GM10266 (cell line): ENCODE data around the gene NLRC5.
"Not testable (repeated sequence)": the region's sequence is repeated elsewhere in the genome, so short reads cannot be mapped to it uniquely, and the experiment has no call there.

Experiments used
- DNase-seq: peaks from one replicate; pipeline ENCODE4 v3.0.0; 2012; ENCODE audit errors: extremely low spot score
- CTCF ChIP-seq: IDR thresholded peaks from 2 replicates; pipeline ENCODE4 v1.5.1; 2012; ENCODE audit warnings: mild to moderate bottlenecking, low read depth; ENCODE audit not compliant: control insufficient read depth, insufficient read depth; ENCODE audit errors: missing control alignments

NLRC5 gene

GRCh38 chr16:57064995-57065394 is 75.6 kb downstream of the NLRC5 start:
- no peak for DNase-seq
- no peak for TF ChIP-seq CTCF

- no peak for TF ChIP-seq CTCF
- no peak for DNase-seq
Observed at GRCh38 chr16:57066625-57067024, 77.3 kb downstream of the NLRC5 start.

GRCh38 chr16:57067347-57067746 is 78.0 kb downstream of the NLRC5 start:
- TF ChIP-seq CTCF = no peak
- DNase-seq = no peak

- TF ChIP-seq CTCF = no peak
Observed at GRCh38 chr16:57069053-57069452, 79.7 kb downstream of the NLRC5 start.

GRCh38 chr16:57069635-57070370 is 80.4 kb downstream of the NLRC5 start:
- no peak for TF ChIP-seq CTCF
- DNase-seq = no peak

More at GRCh38 chr16:57069053-57069452, 79.7 kb downstream of the NLRC5 start:
- no peak for DNase-seq

- no peak for TF ChIP-seq CTCF
- DNase-seq = no peak
Observed at GRCh38 chr16:57070424-57070823, 81.1 kb downstream of the NLRC5 start.

GRCh38 chr16:57071081-57071732 is 81.8 kb downstream of the NLRC5 start:
- not testable (repeated sequence) for DNase-seq
